Suprapubic skin (tissue), 4 donors: Measurements from ENCODE around the gene LAS1L. TPM values are rescaled to one million over a fixed set of nuclear protein-coding genes. Genes with fewer than 3 reads are reported as not detected.
"Not testable (repeated sequence)": the region's sequence is repeated elsewhere in the genome, so short reads cannot be mapped to it uniquely, and the experiment has no call there.

ENCODE experiments used
- DNase-seq, 2 donors: peaks; one replicate each; pipeline ENCODE4 v3.0.0-alpha.2; 2019; ENCODE audit warnings: low spot score in 2 of 2
- H3K27ac ChIP-seq: fragments of 200-600 bp; sonication (generic); one replicate; pipeline ENCODE4 v1.5.1; 2019
- H3K27me3 ChIP-seq: fragments of 200-600 bp; sonication (generic); one replicate; pipeline ENCODE4 v1.5.1; 2019
- H3K36me3 ChIP-seq: fragments of 200-600 bp; sonication (generic); one replicate; pipeline ENCODE4 v1.5.1; 2019
- H3K4me1 ChIP-seq: fragments of 200-600 bp; sonication (generic); one replicate; pipeline ENCODE4 v1.5.1; 2019
- H3K4me3 ChIP-seq: fragments of 200-600 bp; sonication (generic); one replicate; pipeline ENCODE4 v1.5.1; 2019; ENCODE audit warnings: mild to moderate bottlenecking
- H3K9me3 ChIP-seq: fragments of 200-600 bp; sonication (generic); one replicate; pipeline ENCODE4 v1.5.1; 2019
- EP300 ChIP-seq: sonication (generic); formaldehyde crosslinking; IDR thresholded peaks from one replicate; pipeline ENCODE4 v1.6.1; 2017; ENCODE audit warnings: antibody characterized with exemption
- POLR2A ChIP-seq, 2 donors: fragments of 450-650 bp; IDR thresholded peaks; one replicate each; pipeline ENCODE4 v1.6.1; 2017; ENCODE audit warnings: antibody characterized with exemption in 2 of 2, mild to moderate bottlenecking in 2 of 2, moderate library complexity in 2 of 2
- POLR2AphosphoS5 ChIP-seq, 3 donors: sonication (generic); formaldehyde crosslinking; IDR thresholded peaks; one replicate each; pipeline ENCODE4 v1.6.1; 2017; ENCODE audit warnings: antibody characterized with exemption in 3 of 3
- WGBS: methylation state at CpG from one replicate; pipeline ENCODE4 v1.1.5; 2018; 5-methylcytosine and 5-hydroxymethylcytosine counted together
- total RNA-seq, 4 donors: library from RNA; depleted of rRNA; stranded (reverse); fragments of >200 nt; gene quantifications; one replicate each; pipeline ENCODE4 v1.1.0, GENCODE V29; 2016
- TF ChIP-seq, protein P1 (sequence below), 2 donors: fragments of 200-600 bp in 1 of 2; fragments of 450-650 bp in 1 of 2; sonication (generic) in 1 of 2; IDR thresholded peaks; one replicate each; pipeline ENCODE4 v1.5.1; 2016 to 2019; ENCODE audit warnings: antibody characterized with exemption in 2 of 2, mild to moderate bottlenecking in 1 of 2, moderate library complexity in 1 of 2

LAS1L gene
- total RNA-seq, 4 donors from 2014 or later = 17.2 to 38.2 (median 31.5) TPM

DNA sequence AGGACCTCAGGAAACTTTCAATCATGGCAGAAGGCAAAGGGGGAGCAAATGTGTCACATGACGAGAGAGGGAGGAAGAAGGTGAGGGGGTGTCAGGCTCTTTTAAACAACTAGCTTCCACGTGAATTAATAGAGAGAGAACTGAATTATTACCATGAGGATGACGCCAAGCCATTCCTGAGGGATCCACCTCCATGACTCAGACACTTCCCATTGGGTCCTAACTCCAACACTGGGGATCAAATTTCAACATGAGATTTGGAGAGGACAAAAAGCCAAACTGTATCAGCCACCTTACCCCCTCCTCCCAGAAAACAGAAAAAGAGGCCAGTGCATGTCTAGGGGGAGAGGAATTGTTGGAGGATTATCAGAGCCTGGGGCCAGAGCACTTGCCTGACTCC is 40.4 kb upstream of the LAS1L start:
- DNase-seq = no peak
- Histone ChIP-seq H3K9me3 (no peaks in the 10 kb centered on the region), H3K4me1 (no peaks in the 10 kb centered on the region), H3K27me3 (no peaks in the 10 kb centered on the region), H3K36me3 (no peaks in the 10 kb centered on the region), H3K27ac (no peak overlapping the region), H3K4me3 (no peak overlapping the region)
- WGBS = 39% methylated on average over 3 of the region's 3 CpGs
- TF ChIP-seq POLR2A (IDR thresholded peaks at IDR 0.05) (no peak), EP300 (no peak), POLR2AphosphoS5 (IDR thresholded peaks at IDR 0.05) (no peak)
- TF ChIP-seq, protein P1, sequence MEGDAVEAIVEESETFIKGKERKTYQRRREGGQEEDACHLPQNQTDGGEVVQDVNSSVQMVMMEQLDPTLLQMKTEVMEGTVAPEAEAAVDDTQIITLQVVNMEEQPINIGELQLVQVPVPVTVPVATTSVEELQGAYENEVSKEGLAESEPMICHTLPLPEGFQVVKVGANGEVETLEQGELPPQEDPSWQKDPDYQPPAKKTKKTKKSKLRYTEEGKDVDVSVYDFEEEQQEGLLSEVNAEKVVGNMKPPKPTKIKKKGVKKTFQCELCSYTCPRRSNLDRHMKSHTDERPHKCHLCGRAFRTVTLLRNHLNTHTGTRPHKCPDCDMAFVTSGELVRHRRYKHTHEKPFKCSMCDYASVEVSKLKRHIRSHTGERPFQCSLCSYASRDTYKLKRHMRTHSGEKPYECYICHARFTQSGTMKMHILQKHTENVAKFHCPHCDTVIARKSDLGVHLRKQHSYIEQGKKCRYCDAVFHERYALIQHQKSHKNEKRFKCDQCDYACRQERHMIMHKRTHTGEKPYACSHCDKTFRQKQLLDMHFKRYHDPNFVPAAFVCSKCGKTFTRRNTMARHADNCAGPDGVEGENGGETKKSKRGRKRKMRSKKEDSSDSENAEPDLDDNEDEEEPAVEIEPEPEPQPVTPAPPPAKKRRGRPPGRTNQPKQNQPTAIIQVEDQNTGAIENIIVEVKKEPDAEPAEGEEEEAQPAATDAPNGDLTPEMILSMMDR (IDR thresholded peaks at IDR 0.05) = no peak

DNA sequence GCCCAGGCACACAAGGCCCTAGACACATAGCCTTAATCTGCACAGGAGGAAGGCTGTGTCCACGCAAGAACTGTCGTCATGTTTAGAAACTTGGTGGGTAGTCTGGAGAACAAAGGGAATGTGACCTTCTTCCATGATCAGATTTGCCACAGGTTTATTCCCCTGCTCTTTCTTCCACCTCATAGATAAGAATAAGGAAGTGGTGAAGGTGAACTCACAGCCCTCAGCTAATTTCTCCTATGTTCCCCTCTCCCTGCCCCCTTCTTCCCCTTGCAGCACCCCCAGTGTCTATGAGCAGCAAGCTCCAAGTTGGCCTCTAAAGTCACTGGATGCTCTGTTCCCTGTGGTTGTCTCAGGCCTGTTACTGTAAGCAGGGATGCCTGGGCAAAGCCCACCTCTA is 39.8 kb upstream of the LAS1L start:
- 87% methylated on average over 2 of the region's 2 CpGs for WGBS
- no peaks in the 10 kb centered on the region for H3K9me3 ChIP-seq

DNA sequence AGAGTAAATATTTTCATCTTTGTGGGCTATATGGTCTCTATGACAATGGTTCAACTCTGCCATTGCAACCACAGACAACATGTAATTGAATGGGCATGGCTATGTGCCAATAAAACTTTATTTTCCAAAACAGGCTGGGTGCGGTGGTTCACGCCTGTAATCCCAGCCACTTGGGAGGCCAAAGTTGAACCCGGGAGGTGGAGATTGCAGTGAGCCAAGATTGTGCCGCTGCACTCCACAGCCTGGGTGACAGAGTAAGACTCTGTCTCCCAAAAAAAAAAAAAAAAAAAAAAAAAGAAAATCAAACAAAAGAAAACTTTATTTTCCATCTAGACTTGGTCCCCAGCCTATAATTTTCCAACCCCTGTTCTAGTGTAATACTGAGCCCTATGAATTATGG is 38.4 kb upstream of the LAS1L start:
- WGBS = 87% methylated on average over 4 of the region's 4 CpGs
- Histone ChIP-seq H3K4me3 (no peak overlapping the region), H3K4me1 (no peaks in the 10 kb centered on the region), H3K9me3 (no peaks in the 10 kb centered on the region), H3K27me3 (no peaks in the 10 kb centered on the region), H3K27ac (no peak overlapping the region), H3K36me3 (no peaks in the 10 kb centered on the region)
- TF ChIP-seq POLR2AphosphoS5 (IDR thresholded peaks at IDR 0.05) (no peak), EP300 (no peak), POLR2A (IDR thresholded peaks at IDR 0.05) (no peak)
- TF ChIP-seq, protein P1 (IDR thresholded peaks at IDR 0.05) = no peak
- DNase-seq = no peak

More for the DNA sequence above, 39.8 kb upstream of the LAS1L start:
- Histone ChIP-seq H3K27me3 (no peaks in the 10 kb centered on the region), H3K36me3 (no peaks in the 10 kb centered on the region), H3K4me3 (no peak overlapping the region), H3K4me1 (no peaks in the 10 kb centered on the region), H3K27ac (no peak overlapping the region)
- DNase-seq = no peak
- no peak for TF ChIP-seq POLR2AphosphoS5 (IDR thresholded peaks at IDR 0.05)
- TF ChIP-seq, protein P1 (IDR thresholded peaks at IDR 0.05) = no peak
- no peak for TF ChIP-seq POLR2A (IDR thresholded peaks at IDR 0.05)
- TF ChIP-seq EP300 = no peak

DNA sequence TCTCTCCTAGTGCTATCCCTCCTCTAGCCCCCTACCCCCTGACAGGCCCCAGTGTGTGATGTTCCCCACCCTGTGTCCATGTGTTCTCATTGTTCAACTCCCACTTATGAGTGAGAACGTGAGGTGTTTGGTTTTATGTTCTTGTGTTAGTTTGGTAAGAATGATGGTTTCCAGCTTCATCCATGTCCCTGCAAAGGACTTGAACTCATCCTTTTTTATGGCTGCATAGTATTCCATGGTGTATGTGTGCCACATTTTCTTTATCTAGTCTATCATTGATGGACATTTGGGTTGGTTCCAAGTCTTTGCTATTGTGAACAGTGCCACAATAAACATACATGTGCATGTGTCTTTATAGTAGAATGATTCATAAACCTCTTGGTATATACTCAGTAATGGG is 28.3 kb upstream of the LAS1L start:
- not testable (repeated sequence) for H3K9me3 ChIP-seq, H3K36me3 ChIP-seq, DNase-seq, H3K4me3 ChIP-seq, H3K27ac ChIP-seq, H3K27me3 ChIP-seq, H3K4me1 ChIP-seq
- WGBS = 89% methylated on average over 1 of the region's 1 CpG

DNA sequence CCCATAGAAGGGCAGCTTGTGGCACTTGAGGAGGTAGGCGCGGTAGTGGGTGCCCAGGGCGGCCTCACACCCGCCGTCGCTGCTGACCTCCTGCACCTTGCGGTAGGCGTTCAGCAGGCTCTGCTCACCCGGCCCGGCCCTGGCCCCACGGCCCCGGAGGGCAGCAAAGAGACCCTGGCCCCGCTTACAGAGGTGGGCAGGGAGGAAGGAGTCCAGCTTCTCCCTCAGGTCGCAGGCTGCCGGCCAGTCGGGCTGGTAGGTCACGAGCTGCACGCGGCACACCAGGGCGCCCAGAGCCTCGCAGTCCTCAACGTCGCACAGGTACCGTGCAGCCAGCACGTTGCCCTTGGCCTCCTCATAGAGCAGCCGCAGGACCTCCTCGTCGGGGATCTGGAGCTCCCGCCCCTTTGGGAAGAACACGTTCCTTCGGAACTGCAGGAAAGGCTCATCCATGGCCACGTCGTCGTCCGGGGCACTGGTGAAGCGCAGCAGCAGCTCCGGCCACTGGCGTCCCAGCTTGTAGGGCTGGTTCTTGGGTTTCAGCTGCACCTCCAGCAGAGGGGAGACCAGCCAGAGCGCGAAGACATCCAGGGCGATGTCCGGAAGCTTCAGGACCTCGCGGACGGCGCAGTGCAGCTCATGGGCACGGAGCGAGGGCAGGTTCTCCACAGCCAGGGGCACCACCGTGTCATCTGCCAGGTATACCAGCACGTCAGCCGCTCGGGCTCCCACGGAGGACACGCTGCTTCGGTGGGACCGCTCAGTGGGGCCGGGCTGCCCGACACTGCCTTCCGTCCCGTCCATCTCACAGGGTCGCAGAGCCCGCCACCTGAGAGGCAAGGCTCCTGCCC is 17.1 kb upstream of the LAS1L start:
- no peaks in the 10 kb centered on the region for H3K27me3 ChIP-seq
- no peak for DNase-seq
- no peak for TF ChIP-seq EP300
- TF ChIP-seq, protein P1 (IDR thresholded peaks at IDR 0.05) = no peak
- no peak for TF ChIP-seq POLR2AphosphoS5 (IDR thresholded peaks at IDR 0.05)
- TF ChIP-seq POLR2A (IDR thresholded peaks at IDR 0.05) = no peak
- no peaks in the 10 kb centered on the region for H3K4me1 ChIP-seq
- H3K9me3 ChIP-seq = no peaks in the 10 kb centered on the region
- H3K27ac ChIP-seq = no peak overlapping the region
- no peaks in the 10 kb centered on the region for H3K36me3 ChIP-seq
- H3K4me3 ChIP-seq = no peak overlapping the region
- WGBS = 94% methylated on average over 16 of the region's 62 CpGs
